Stimulated activated naive CD8-positive, alpha-beta T cell treated with anti-CD3 and anti-CD28 coated beads, Interleukin-15, amount 100 ng/mL, for 72 hours (primary cell): ENCODE results near the gene DCC.
"Not testable (repeated sequence)": the region's sequence is repeated elsewhere in the genome, so short reads cannot be mapped to it uniquely, and the experiment has no call there.

Source experiments
- ATAC-seq: fragments of 150-1000 bp; cut with Tn5 transposase; 2 replicates; pipeline ENCODE4 v1.10.0; 2021; ENCODE audit warnings: mild to moderate bottlenecking, moderate library complexity
- DNase-seq, 2 donors: peaks; one replicate each; pipeline ENCODE4 v3.0.0; 2021 to 2022
- H3K27ac Mint-ChIP-seq, 2 donors: one replicate each; pipeline ENCODE4 v1.8.0; 2022; ENCODE audit warnings: mild to moderate bottlenecking in 2 of 2, mixed read lengths in 2 of 2, moderate library complexity in 2 of 2
- H3K27me3 Mint-ChIP-seq: one replicate; pipeline ENCODE4 v1.8.0; 2022; ENCODE audit warnings: mixed read lengths
- H3K4me1 Mint-ChIP-seq: one replicate; pipeline ENCODE4 v1.8.0; 2022; ENCODE audit warnings: mild to moderate bottlenecking, mixed read lengths
- H3K4me3 Mint-ChIP-seq, 2 donors: one replicate each; pipeline ENCODE4 v1.8.0; 2022; ENCODE audit warnings: mild to moderate bottlenecking in 2 of 2, mixed read lengths in 2 of 2, moderate library complexity in 1 of 2
- H3K9me3 Mint-ChIP-seq, 2 donors: one replicate each; pipeline ENCODE4 v1.8.0; 2022; ENCODE audit warnings: mixed read lengths in 2 of 2

The DCC gene

DNA sequence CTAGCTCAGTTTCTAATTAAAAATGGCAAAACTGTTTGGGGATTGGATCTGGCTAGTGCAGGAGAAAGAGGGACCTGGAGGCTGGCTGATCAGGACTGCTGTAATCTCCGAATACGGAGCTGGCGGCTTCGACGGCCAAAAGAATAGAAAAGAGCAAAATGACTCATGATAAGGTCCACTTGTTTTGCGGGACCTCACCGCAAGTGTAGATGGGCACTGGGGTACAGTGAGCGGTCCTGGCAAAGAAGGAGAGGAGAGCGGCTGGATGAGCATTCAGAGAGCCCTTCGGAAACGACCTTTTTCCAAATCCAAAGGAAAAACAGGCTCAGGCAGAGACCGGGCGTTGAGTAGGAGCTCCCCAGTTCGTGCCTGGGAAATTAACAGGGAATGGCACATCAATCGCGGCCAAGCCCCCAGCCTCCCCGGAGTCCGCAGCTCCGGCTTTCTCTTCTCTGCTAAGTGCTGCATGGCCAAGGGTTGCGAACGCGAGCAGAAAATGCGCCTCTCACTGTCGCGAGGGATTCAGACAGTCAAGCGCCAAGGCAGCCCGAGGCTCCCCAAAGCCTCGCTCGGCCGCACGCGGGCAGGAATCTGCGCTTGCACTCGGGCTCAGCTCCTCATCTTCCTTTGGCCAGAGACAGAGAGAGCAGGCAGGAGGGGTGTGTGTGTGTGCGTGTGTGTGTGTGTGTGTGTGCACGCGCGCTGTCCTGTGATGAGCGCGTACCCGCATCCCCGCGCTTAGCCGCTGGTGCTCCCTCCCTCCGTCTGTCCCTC is 1.8 kb downstream of the DCC start:
- peaks cover 7% of the 10 kb centered on the region for H3K4me1 Mint-ChIP-seq
- DNase-seq (no peak), ATAC-seq (no peak)
- H3K4me3 Mint-ChIP-seq = no peak overlapping the region
- peaks cover 4 to 7% of the 10 kb centered on the region in 2 donors for H3K9me3 Mint-ChIP-seq
- peak overlapping the region in 1 of 2 donors; percentile 82 for H3K27ac Mint-ChIP-seq
- H3K27me3 Mint-ChIP-seq = peaks cover 9% of the 10 kb centered on the region

DNA sequence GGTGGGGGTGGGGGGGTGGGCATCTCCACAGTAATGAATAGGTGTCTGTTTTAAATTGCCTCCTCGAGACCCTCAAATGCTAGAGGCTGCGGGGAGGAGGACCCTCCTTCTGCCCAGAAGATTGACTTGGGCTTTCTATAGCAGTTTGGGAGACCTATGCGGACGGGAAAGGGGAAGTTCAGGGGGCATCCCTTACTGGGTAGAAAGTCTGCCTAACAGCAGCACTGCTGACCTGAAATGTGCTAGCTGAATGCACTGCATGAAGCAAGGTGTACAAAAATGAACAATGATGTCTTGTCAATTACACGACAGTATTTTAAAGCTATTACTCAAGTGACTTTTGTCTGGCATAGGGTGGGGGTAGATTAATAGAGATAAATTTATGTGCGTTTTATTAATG is 2.5 kb downstream of the DCC start:
- peaks cover 4 to 7% of the 10 kb centered on the region in 2 donors for H3K9me3 Mint-ChIP-seq
- no peak overlapping the region for H3K27ac Mint-ChIP-seq
- DNase-seq (no peak), ATAC-seq (no peak)
- H3K4me3 Mint-ChIP-seq = no peak overlapping the region
- H3K4me1 Mint-ChIP-seq = peaks cover 7% of the 10 kb centered on the region
- peaks cover 2% of the 10 kb centered on the region for H3K27me3 Mint-ChIP-seq

DNA sequence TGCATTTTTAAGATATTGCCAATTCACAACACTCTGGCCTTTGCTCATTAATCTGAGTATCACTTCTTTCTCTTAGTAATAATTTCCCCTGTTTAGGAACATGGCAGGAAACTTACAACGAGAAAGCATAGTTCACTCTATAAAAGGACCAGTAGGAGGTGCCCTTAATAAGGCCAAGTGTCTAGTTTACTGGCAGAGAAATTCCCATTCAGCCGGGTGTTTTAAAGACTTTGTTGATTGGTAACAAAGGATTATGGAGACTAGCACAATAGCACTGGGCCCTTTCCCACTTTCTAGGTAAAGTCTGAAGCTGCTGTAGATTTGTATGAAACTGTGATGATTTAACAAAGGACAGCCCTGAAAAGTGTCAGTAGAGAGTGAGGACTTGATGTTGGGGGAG is 3.1 kb downstream of the DCC start:
- DNase-seq = no peak
- H3K4me3 Mint-ChIP-seq = no peak overlapping the region
- no peaks in the 10 kb centered on the region for H3K27me3 Mint-ChIP-seq
- peaks cover 7% of the 10 kb centered on the region for H3K4me1 Mint-ChIP-seq
- ATAC-seq = no peak
- H3K9me3 Mint-ChIP-seq = peaks cover 0 to 7% of the 10 kb centered on the region in 2 donors
- H3K27ac Mint-ChIP-seq = no peak overlapping the region

DNA sequence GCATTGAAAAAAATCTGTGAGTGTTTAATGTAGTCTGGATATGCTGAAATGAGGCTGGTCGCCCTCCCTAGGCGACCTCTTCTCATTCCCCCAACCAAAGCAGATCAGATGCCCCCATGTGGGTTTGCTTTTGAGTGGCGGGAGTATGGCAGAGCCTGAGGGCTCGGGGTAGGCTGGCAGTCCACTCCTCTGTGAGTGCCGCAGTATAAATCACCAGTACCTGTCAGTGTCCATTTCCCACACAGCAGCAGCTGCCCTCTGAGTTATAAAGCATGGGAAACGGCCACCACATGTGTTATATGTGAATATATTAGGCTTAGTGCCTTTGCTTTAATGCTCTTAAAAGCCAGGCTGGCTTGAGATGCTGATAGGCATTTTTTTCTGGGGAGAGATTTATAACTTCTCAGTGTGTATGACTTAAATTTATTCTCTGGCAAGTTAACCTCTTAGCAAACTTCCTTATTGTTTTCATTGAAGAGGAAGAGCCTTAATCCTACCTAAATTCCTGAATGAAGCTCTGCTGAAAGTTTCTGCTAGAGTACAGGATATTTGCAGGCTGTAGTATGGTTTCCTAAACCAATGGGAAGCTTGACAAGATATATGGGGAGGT is 3.8 kb downstream of the DCC start:
- Mint-ChIP-seq H3K27me3 (no peaks in the 10 kb centered on the region), H3K9me3 (peaks cover 0 to 7% of the 10 kb centered on the region in 2 donors), H3K4me1 (peaks cover 7% of the 10 kb centered on the region), H3K27ac (no peak overlapping the region), H3K4me3 (no peak overlapping the region)
- no peak for ATAC-seq
- no peak for DNase-seq

DNA sequence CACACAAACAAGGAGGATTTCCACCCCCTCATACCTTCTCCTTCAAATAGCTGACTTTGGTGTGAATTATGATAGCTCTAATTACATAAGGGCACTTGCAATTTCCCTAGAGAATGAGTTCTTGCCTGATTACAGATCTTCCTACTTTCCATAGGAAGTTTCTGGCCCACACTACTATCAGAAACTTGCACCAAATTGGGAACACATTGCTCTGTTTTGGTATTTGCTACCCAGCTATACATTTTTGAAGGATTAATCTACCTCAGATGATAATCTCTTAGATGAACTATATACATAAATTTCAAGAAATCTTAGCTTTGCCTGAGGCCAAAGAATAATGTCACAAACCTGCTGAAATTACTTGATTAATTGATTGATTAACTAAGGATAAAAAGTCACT is 4.9 kb downstream of the DCC start:
- Mint-ChIP-seq H3K27me3 (no peaks in the 10 kb centered on the region), H3K4me3 (no peak overlapping the region), H3K9me3 (peaks cover 0 to 7% of the 10 kb centered on the region in 2 donors), H3K27ac (no peak overlapping the region), H3K4me1 (peaks cover 7% of the 10 kb centered on the region)
- DNase-seq (no peak), ATAC-seq (no peak)

DNA sequence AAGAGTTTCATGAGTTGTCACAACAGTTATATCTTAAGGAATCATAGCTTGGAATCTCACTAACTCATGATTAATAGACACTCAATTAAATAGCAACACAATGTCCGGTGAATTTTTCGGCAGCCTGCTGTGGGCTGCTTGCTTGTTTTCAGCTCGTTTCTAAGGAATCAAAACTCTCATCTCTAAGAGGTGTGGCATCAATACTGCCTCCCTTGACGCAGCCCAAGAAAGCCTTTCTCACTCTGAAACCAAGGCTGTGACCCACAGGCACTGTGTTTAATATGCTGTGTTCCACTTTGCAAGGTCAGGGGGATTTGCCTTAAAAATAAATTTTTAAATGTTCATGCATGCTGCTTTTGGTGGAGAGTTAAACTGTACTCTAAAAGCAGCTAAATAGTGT is 5.4 kb downstream of the DCC start:
- Mint-ChIP-seq H3K4me1 (peaks cover 2% of the 10 kb centered on the region), H3K27ac (no peak overlapping the region), H3K9me3 (peaks cover 0 to 7% of the 10 kb centered on the region in 2 donors), H3K27me3 (no peaks in the 10 kb centered on the region), H3K4me3 (no peak overlapping the region)
- no peak for ATAC-seq
- DNase-seq = no peak

DNA sequence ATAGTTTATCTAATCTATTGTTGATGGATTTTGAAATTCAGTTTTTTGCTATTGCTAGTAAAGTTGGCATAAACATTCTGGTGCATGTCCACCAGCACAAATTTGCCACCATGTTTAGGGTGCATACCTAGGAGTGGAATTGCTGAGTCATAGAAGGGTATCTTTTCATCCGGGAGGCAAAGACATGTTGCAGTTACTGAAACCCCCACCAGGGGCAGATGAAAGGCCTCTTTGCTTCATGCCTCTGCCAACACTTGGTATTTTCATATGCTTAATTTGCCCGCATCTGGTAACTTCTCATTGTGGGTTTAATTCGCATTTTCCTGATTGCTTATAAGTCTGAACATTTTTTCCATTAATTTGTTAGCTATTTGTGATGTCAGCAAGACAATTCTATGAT is 8.2 kb downstream of the DCC start:
- Mint-ChIP-seq H3K9me3 (no peaks in the 10 kb centered on the region), H3K27ac (no peak overlapping the region), H3K27me3 (no peaks in the 10 kb centered on the region), H3K4me1 (no peaks in the 10 kb centered on the region), H3K4me3 (no peak overlapping the region)
- ATAC-seq (no peak), DNase-seq (no peak)

DNA sequence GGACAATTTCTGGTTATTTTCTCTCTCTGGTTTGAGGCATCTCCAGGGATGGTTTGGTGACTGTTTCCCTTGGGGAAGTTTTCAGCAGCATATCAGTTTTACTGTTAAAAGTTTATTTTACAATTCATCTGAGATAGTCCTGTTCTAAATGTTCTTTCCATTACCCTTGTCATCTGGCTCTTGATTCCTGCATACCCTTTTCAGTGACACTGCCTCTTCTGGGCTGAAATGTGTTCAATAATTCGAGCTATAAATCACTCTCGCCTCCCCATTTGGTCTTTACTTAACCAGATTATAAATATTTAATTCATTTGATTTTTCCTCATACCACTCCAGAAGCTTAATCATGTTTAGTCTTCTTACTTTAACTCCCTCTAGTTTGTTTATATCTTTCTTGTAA is 9.5 kb downstream of the DCC start:
- Mint-ChIP-seq H3K4me3 (no peak overlapping the region), H3K4me1 (no peaks in the 10 kb centered on the region), H3K27me3 (no peaks in the 10 kb centered on the region), H3K27ac (no peak overlapping the region), H3K9me3 (no peaks in the 10 kb centered on the region)
- no peak for DNase-seq
- ATAC-seq = no peak

DNA sequence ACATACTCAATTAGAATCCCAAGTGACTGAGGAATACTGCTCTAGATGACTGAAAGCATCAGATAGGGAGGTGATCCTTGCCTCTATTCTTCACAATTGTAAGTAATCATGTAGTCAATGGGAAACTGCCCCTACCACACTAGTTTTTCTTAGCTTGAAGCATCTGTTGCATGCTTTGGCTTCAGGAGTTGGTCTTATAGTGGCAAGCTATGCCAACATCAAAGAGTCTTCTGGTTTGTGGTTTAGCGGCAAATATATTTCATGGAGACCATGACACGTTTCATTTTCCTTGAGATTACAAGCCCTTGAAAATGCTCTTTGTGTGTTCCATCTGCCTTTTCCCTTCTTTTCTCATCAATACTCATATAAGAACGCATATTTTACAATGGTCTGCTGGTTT is 12.9 kb downstream of the DCC start:
- Mint-ChIP-seq H3K27ac (no peak overlapping the region), H3K9me3 (peaks cover 0 to 1% of the 10 kb centered on the region in 2 donors), H3K27me3 (no peaks in the 10 kb centered on the region), H3K4me1 (no peaks in the 10 kb centered on the region), H3K4me3 (no peak overlapping the region)
- DNase-seq = no peak
- no peak for ATAC-seq

DNA sequence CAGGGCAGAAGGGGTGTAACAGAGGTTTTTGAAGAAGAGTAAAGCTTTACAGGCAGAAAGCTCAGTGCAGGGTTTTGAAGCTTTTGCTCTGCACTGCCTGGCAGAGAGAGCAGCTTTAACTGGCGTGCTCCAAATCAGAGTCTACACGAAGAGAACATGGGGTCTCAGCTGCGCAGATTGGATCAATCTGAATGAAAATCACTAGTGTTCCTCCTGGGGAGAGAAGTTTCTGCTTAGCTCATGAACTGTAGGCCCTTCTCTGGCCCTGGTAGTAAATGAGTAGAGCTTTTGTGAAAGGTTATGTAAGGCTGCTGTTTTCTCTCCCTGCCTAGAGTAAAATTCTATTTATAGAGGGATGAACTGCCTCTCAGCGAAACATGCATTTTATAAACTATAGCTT is 13.6 kb downstream of the DCC start:
- ATAC-seq (no peak), DNase-seq (no peak)
- Mint-ChIP-seq H3K4me1 (no peaks in the 10 kb centered on the region), H3K27ac (no peak overlapping the region), H3K27me3 (no peaks in the 10 kb centered on the region), H3K9me3 (peaks cover 0 to 8% of the 10 kb centered on the region in 2 donors), H3K4me3 (no peak overlapping the region)

DNA sequence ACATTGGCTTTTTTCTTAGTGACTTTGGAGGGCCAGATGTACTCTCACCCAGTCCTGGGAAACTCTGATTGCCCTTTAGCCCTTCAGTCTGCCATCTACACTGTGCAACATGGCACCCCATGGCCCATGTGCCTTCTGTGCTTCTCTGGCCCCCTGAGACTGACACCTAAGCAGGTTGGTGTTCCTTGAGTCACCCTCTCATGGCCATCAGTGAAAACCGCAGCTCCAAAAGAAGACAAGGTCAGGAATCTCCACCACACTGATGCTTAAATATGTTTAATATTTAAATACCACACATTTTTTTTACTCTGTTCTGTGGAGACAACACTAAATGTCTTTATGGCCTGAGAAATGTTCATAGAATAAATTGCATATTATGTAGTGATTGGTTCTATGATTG is 23.9 kb downstream of the DCC start:
- Mint-ChIP-seq H3K9me3 (peaks cover 0 to 6% of the 10 kb centered on the region in 2 donors), H3K27ac (peak overlapping the region in 1 of 2 donors; percentile 74), H3K4me1 (no peaks in the 10 kb centered on the region), H3K4me3 (no peak overlapping the region), H3K27me3 (no peaks in the 10 kb centered on the region)
- ATAC-seq (no peak), DNase-seq (no peak)

DNA sequence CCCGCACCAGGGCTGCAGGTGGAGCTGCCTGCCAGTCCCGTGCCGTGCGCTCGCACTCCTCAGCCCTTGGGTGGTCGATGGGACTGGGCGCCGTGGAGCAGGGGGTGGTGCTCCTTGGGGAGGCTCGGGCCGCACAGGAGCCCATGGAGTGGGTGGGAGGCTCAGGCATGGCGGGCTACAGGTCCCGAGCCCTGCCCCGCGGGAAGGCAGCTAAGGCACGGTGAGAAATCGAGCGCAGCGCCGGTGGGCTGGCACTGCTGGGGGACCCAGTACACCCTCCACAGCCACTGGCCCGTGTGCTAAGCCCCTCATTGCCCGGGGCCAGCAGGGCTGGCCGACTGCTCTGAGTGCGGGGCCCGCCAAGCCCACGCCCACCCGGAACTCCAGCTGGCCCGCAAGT is 26.9 kb downstream of the DCC start:
- H3K27ac Mint-ChIP-seq, DNase-seq, ATAC-seq, H3K4me1 Mint-ChIP-seq, H3K4me3 Mint-ChIP-seq, H3K9me3 Mint-ChIP-seq, H3K27me3 Mint-ChIP-seq: not testable (repeated sequence)

DNA sequence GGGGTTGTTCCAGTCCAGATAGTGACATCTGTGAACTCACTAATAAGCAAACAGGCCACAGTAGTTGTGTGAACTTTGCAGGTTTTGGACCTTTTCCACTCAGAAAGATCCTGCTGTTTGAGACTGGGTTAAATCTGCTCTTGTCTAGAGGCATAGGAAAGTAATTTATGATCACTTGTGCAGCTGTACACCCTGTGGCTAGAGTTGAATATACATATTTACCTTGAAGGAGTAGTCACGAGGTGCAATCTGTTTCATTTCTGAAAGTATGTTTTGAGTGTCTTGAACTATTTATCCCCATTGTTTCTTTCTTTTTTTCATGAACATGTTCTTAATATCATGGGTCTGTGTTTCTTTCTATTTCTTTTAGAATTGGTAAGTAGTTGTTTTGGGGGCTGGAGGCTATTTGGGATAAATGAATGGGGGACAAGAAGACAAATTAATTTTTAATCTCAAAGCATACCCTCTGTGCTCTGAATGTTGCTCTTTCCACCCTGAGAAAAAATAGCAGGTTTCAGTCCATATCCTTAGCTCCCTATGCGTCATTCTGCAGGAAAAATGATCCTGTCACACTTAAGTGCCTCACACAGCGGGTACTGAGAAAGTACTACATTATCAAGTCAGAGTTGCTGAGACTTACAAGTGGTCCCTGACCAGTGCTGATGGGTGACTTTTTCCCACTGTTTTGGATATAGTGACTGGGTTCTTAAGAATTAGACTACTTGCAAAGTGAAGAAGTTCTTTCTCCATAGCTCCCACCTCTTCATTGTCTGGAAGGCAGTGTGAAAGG is 28.2 kb downstream of the DCC start:
- DNase-seq = no peak
- no peak for ATAC-seq
- H3K9me3 Mint-ChIP-seq = peaks cover under 1 to 4% of the 10 kb centered on the region in 2 donors
- no peak overlapping the region for H3K27ac Mint-ChIP-seq
- no peaks in the 10 kb centered on the region for H3K27me3 Mint-ChIP-seq
- H3K4me1 Mint-ChIP-seq = no peaks in the 10 kb centered on the region
- no peak overlapping the region for H3K4me3 Mint-ChIP-seq

DNA sequence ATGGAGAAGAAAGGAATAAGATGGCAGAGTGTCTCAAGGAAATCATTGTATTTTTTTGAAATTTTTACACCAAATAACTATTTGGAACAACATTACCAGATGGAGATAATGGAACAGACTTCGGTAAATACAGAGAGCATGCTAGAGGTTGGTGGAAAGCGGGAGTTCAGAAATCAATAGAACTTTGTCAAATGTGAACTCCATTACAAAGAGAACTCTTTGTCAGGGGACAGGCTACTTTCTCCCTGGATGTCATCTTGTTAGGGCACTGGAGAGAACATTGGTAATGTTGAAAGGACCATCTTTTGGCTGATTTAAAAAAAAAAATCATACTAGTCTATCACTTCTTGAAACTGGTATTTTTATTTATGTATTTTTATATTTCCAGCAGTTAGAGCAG is 30.8 kb downstream of the DCC start:
- DNase-seq (no peak), ATAC-seq (no peak)
- peaks cover 4 to 8% of the 10 kb centered on the region in 2 donors for H3K9me3 Mint-ChIP-seq
- H3K27ac Mint-ChIP-seq = no peak overlapping the region
- H3K4me3 Mint-ChIP-seq = no peak overlapping the region
- H3K4me1 Mint-ChIP-seq = no peaks in the 10 kb centered on the region
- H3K27me3 Mint-ChIP-seq = no peaks in the 10 kb centered on the region

DNA sequence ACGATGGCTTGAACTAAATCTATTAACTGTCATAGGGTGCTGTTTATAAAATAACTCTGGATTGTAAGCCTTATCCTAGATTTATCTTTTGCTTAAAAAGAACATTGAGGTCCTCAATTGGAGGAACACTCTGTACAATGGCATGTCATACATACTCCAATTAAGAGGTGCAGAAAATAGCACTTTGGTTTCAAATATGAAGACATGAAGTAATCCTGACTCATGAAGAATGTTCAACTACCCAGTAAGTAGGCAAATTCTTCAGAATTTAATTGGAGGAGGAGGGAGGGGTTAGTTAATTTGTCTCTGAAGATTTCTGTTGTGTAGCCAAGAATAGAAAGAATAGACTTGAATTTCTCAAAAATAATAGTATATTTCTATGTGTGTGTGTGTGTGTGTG is 36.1 kb downstream of the DCC start:
- Mint-ChIP-seq H3K27ac (no peak overlapping the region), H3K4me3 (no peak overlapping the region), H3K4me1 (no peaks in the 10 kb centered on the region), H3K9me3 (peaks cover 0 to 8% of the 10 kb centered on the region in 2 donors), H3K27me3 (no peaks in the 10 kb centered on the region)
- DNase-seq (no peak), ATAC-seq (no peak)

DNA sequence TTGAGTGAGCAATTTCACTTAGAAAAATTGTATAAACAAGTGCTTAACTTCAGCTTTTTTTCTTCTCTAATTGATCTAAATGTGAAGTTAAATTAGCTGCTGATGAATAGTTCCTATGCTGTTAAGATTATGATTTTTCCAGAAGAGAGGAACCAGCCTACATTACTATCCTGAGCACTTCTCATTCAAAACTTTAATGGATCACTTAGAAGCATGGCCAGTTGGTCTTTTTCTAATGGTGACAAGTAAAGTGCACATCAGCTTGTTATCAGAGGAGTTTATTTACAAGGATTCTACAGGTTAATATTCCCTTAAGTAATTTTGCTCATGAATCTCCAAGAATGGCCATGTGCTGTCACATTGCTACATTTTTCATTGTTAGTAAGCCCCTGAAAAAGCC is 37.1 kb downstream of the DCC start:
- Mint-ChIP-seq H3K9me3 (peaks cover 0 to 8% of the 10 kb centered on the region in 2 donors), H3K27ac (no peak overlapping the region), H3K4me1 (no peaks in the 10 kb centered on the region), H3K27me3 (no peaks in the 10 kb centered on the region), H3K4me3 (no peak overlapping the region)
- DNase-seq = no peak
- ATAC-seq = no peak
